ENCODE data around the gene KRT3. TPM values are rescaled to one million over a fixed set of nuclear protein-coding genes. Genes with fewer than 3 reads are reported as not detected.

Gene KRT3
- total and polyA plus RNA-seq, 10 donors: not detected

DNA sequence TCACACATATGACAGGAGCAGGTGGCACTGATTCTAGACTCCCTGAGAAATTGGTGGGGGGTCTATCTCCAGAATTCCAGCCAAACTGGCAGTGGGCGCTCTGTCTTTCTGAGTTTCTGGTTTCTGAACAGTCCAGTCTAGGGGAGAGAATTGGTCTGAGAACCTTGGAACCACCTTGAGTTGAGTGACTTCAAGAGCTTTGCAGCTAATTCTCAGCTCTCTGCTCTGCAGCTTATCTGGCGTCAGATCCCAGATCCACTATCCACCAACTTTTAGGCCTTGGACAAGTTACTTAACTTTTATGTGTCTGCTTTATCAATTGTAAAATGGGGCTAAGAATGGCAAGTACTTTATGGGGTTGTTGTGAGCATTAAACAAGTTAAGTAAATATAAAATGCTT is 17.1 kb downstream of the KRT3 start:
- DNase-seq: no peak
- no peak overlapping the region for H3K27ac ChIP-seq
- intact Hi-C loops (cut with DNase I; ENCODE audit: low total_unique reads): no loop called here
- H3K36me3 ChIP-seq: no peaks in the 10 kb centered on the region
- WGBS, 5 donors: 87 to 96% (median 90%) methylated on average over 2 of the region's 2 CpGs
- no peaks in the 10 kb centered on the region for H3K4me1 ChIP-seq
- H3K27me3 ChIP-seq (replicated peaks in 1 of 7): peaks cover 0 to 26% (median 0%) of the 10 kb centered on the region in 7 donors
- H3K9me3 ChIP-seq: no peaks in the 10 kb centered on the region
- no peak overlapping the region for H3K4me3 ChIP-seq
- TF ChIP-seq POLR2A (IDR thresholded peaks at IDR 0.05) (no peak), POLR2AphosphoS5 (IDR thresholded peaks at IDR 0.05) (no peak)
- TF ChIP-seq, protein P1, sequence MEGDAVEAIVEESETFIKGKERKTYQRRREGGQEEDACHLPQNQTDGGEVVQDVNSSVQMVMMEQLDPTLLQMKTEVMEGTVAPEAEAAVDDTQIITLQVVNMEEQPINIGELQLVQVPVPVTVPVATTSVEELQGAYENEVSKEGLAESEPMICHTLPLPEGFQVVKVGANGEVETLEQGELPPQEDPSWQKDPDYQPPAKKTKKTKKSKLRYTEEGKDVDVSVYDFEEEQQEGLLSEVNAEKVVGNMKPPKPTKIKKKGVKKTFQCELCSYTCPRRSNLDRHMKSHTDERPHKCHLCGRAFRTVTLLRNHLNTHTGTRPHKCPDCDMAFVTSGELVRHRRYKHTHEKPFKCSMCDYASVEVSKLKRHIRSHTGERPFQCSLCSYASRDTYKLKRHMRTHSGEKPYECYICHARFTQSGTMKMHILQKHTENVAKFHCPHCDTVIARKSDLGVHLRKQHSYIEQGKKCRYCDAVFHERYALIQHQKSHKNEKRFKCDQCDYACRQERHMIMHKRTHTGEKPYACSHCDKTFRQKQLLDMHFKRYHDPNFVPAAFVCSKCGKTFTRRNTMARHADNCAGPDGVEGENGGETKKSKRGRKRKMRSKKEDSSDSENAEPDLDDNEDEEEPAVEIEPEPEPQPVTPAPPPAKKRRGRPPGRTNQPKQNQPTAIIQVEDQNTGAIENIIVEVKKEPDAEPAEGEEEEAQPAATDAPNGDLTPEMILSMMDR (IDR thresholded peaks at IDR 0.05 in 8 of 11, conservative IDR thresholded peaks at IDR 0.05 in 3 of 11): no peak

DNA sequence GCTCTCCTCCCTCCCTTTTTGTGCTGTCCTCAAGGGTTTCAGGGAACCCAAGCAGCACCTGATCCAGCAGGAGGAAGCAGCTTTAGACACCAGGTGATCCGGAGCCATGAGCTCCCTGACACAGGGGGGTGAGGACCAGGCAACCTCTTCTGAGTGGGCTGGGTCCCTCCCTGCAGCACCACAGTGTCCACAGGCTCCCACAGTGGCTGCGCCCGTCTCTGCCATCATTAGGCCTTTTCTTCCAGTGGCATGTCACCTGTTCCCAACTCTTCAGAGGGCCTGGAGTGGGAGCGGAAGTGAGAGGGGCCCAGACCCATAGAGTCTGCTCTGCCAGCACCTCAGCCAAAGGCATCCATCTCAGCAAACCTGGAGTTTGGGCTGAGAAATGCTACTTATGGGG is 18.4 kb downstream of the KRT3 start:
- Histone ChIP-seq H3K9me3 (no peaks in the 10 kb centered on the region), H3K4me3 (no peak overlapping the region), H3K27me3 (replicated peaks in 1 of 7) (peaks cover 0 to 26% (median 0%) of the 10 kb centered on the region in 7 donors), H3K36me3 (no peaks in the 10 kb centered on the region), H3K27ac (no peak overlapping the region), H3K4me1 (no peaks in the 10 kb centered on the region)
- TF ChIP-seq, protein P1 (IDR thresholded peaks at IDR 0.05 in 8 of 11, conservative IDR thresholded peaks at IDR 0.05 in 3 of 11): no peak
- no peak for TF ChIP-seq POLR2AphosphoS5 (IDR thresholded peaks at IDR 0.05)
- TF ChIP-seq POLR2A (IDR thresholded peaks at IDR 0.05): no peak
- WGBS, 5 donors: 85 to 95% (median 89%) methylated on average over 4 of the region's 4 CpGs
- DNase-seq: no peak
- intact Hi-C loops (cut with DNase I; ENCODE audit: low total_unique reads): no loop called here

DNA sequence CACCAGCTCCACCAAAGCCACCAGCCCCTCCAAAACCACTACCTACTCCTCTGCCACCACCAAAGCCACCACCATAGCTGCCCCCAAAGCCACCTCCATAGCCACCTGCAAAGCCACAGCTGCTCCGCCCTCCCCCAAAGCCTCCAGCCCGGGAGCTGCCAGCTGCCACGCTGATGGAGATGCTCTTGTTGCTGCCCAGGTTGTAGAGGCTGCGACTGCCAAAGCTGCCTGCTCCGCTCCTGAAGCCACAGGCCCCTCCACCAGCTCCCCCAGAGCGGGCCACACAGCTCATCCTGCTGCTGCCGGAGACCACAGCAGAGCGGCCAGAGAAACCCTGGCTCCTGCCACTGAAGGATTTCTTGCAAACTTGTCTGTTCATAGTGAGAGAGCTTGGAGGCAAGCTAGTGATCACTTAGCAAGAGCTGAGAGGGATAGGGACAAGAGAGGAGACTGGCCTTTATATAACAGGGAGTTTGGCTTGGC is 19.0 kb downstream of the KRT3 start, which contains the start of gene KRT76:
TSS of gene KRT76 (minus strand) at position 433 of the 483 bp plus-strand sequence. CDS start at position 379, 54 bp downstream.
- Histone ChIP-seq H3K36me3 (no peaks in the 10 kb centered on the region), H3K9me3 (no peaks in the 10 kb centered on the region), H3K4me3 (no peak within 1 kb of the TSS), H3K27me3 (replicated peaks in 1 of 7) (peaks cover 0 to 26% (median 0%) of the 10 kb centered on the region in 7 donors), H3K4me1 (no peaks in the 10 kb centered on the region), H3K27ac (no peak within 1 kb of the TSS)
- TF ChIP-seq POLR2AphosphoS5 (IDR thresholded peaks at IDR 0.05): no peak
- TF ChIP-seq, protein P1 (IDR thresholded peaks at IDR 0.05 in 8 of 11, conservative IDR thresholded peaks at IDR 0.05 in 3 of 11): no peak
- no peak for TF ChIP-seq POLR2A (IDR thresholded peaks at IDR 0.05)
- intact Hi-C loops (cut with DNase I; ENCODE audit: low total_unique reads): no loop called here
- DNase-seq: no peak
- 81 to 87% (median 84%) methylated on average over 6 to 8 of the region's 8 CpGs for WGBS, 5 donors

DNA sequence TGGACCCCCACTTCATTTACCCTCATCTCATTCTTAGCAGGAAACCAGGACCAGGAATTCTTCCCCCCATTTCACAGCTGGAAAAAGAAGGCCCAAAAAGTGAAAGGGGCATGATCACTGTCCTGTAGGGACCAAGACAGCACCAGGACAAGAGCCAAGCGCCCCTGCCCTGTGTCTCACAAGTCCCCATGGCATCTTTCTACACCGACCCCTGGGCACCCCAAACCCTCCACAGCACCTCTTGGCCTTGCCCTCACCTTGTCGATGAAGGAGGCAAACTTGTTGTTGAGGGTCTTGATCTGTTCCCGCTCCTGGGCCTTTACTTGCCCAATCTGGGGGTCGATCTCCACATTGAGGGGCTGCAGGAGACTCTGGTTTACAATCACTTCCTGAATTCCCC is 19.5 kb downstream of the KRT3 start:
- no peaks in the 10 kb centered on the region for H3K4me1 ChIP-seq
- H3K4me3 ChIP-seq: no peak overlapping the region
- intact Hi-C loops (cut with DNase I; ENCODE audit: low total_unique reads): no loop called here
- no peaks in the 10 kb centered on the region for H3K9me3 ChIP-seq
- no peak for DNase-seq
- no peak for TF ChIP-seq POLR2A (IDR thresholded peaks at IDR 0.05)
- TF ChIP-seq, protein P1 (IDR thresholded peaks at IDR 0.05 in 8 of 11, conservative IDR thresholded peaks at IDR 0.05 in 3 of 11): no peak
- no peak for TF ChIP-seq POLR2AphosphoS5 (IDR thresholded peaks at IDR 0.05)
- H3K36me3 ChIP-seq: no peaks in the 10 kb centered on the region
- H3K27me3 ChIP-seq (replicated peaks in 1 of 7): peaks cover 0 to 22% (median 0%) of the 10 kb centered on the region in 7 donors
- no peak overlapping the region for H3K27ac ChIP-seq
- 71 to 85% (median 79%) methylated on average over 5 of the region's 5 CpGs for WGBS, 5 donors

Measured in spleen (tissue), 11 donors.